Esophagus muscularis mucosa (tissue), 4 donors: Measurements from ENCODE around the gene RERE. TPM values are rescaled to one million over a fixed set of nuclear protein-coding genes. Genes with fewer than 3 reads are reported as not detected.

Experiments
- DNase-seq: peaks from one replicate; pipeline ENCODE4 v3.0.0-alpha.2; 2017; ENCODE audit errors: extremely low spot score
- H3K27ac ChIP-seq, 4 donors: fragments of 200-600 bp; sonication (generic); replicated peaks in 1 of 4; 1 replicate in 3 of 4; 2 replicates in 1 of 4; pipeline ENCODE4 v1.5.1; 2016 to 2019; ENCODE audit warnings: mild to moderate bottlenecking in 1 of 4
- H3K27me3 ChIP-seq, 4 donors: fragments of 200-600 bp; sonication (generic); one replicate each; pipeline versions ENCODE4 v1.5.1 to v1.6.0; 2016 to 2019
- H3K36me3 ChIP-seq, 4 donors: fragments of 200-600 bp; sonication (generic); one replicate each; pipeline ENCODE4 v1.5.1; 2016 to 2019
- H3K4me1 ChIP-seq, 4 donors: fragments of 200-600 bp; sonication (generic); one replicate each; pipeline ENCODE4 v1.5.1; 2016 to 2019
- H3K4me3 ChIP-seq, 4 donors: fragments of 200-600 bp; sonication (generic); 1 replicate in 2 of 4; 2 replicates in 2 of 4; pipeline ENCODE4 v1.5.1; 2016 to 2019; ENCODE audit warnings: mild to moderate bottlenecking in 4 of 4, moderate library complexity in 1 of 4
- H3K9me3 ChIP-seq, 4 donors: fragments of 200-600 bp; sonication (generic); 1 replicate in 3 of 4; 2 replicates in 1 of 4; pipeline ENCODE4 v1.5.1; 2016 to 2019
- EP300 ChIP-seq: sonication (generic); formaldehyde crosslinking; IDR thresholded peaks from one replicate; pipeline ENCODE4 v1.6.1; 2017; ENCODE audit warnings: antibody characterized with exemption
- POLR2A ChIP-seq: fragments of 450-650 bp; IDR thresholded peaks from one replicate; pipeline ENCODE4 v1.6.1; 2017; ENCODE audit warnings: antibody characterized with exemption, moderate library complexity, mild to moderate bottlenecking, low read depth
- POLR2AphosphoS5 ChIP-seq, 2 donors: sonication (generic); formaldehyde crosslinking; IDR thresholded peaks; one replicate each; pipeline ENCODE4 v1.6.1; 2017; ENCODE audit warnings: antibody characterized with exemption in 2 of 2
- WGBS: methylation state at CpG from one replicate; pipeline ENCODE4 v1.1.5; 2018; 5-methylcytosine and 5-hydroxymethylcytosine counted together
- intact Hi-C: fragments of 100-400 bp; cut with DNase I; formaldehyde crosslinking; loops from one replicate; pipeline ENCODE4 v1.15.1; 2023
- total RNA-seq, 4 donors: library from RNA; depleted of rRNA; stranded (reverse); fragments of >200 nt; gene quantifications; one replicate each; pipeline versions ENCODE4 v1.1.0 to v1.2.1, GENCODE V29; 2016
- TF ChIP-seq, protein P1 (sequence below), 3 experiments: fragments of 200-600 bp in 2 of 3; fragments of 450-650 bp in 1 of 3; sonication (generic) in 2 of 3; IDR thresholded peaks; one replicate each; pipeline ENCODE4 v1.5.1; 2017 to 2019; ENCODE audit warnings: antibody characterized with exemption in 3 of 3, mild to moderate bottlenecking in 2 of 3, moderate library complexity in 1 of 3

RERE gene
- total RNA-seq, 4 donors from 2014 or later: 133 to 212 (median 168) TPM

GRCh38 chr1:8541961-8542521, 275.4 kb downstream of the RERE start:
- Histone ChIP-seq H3K27me3 (no peaks in the 10 kb centered on the region), H3K27ac (no peak overlapping the region), H3K9me3 (no peaks in the 10 kb centered on the region), H3K36me3 (peaks cover 0 to 11% (median 5%) of the 10 kb centered on the region in 4 donors), H3K4me3 (no peak overlapping the region), H3K4me1 (peaks cover 3 to 28% (median 17%) of the 10 kb centered on the region in 4 donors)
- WGBS: 74% methylated on average over 8 of the region's 8 CpGs
- intact Hi-C loops: no loop called here
- no peak for DNase-seq
- TF ChIP-seq, protein P1, sequence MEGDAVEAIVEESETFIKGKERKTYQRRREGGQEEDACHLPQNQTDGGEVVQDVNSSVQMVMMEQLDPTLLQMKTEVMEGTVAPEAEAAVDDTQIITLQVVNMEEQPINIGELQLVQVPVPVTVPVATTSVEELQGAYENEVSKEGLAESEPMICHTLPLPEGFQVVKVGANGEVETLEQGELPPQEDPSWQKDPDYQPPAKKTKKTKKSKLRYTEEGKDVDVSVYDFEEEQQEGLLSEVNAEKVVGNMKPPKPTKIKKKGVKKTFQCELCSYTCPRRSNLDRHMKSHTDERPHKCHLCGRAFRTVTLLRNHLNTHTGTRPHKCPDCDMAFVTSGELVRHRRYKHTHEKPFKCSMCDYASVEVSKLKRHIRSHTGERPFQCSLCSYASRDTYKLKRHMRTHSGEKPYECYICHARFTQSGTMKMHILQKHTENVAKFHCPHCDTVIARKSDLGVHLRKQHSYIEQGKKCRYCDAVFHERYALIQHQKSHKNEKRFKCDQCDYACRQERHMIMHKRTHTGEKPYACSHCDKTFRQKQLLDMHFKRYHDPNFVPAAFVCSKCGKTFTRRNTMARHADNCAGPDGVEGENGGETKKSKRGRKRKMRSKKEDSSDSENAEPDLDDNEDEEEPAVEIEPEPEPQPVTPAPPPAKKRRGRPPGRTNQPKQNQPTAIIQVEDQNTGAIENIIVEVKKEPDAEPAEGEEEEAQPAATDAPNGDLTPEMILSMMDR (IDR thresholded peaks at IDR 0.05): no peak
- no peak for TF ChIP-seq POLR2AphosphoS5 (IDR thresholded peaks at IDR 0.05)
- TF ChIP-seq POLR2A: no peak
- TF ChIP-seq EP300: no peak

- Histone ChIP-seq H3K27ac (peak overlapping the region in 1 of 4 donors; percentile 17), H3K9me3 (no peaks in the 10 kb centered on the region), H3K27me3 (no peaks in the 10 kb centered on the region), H3K4me1 (peaks cover 3 to 38% (median 28%) of the 10 kb centered on the region in 4 donors), H3K4me3 (no peak overlapping the region), H3K36me3 (peaks cover 0 to 11% (median 5%) of the 10 kb centered on the region in 4 donors)
- TF ChIP-seq POLR2A (no peak), EP300 (no peak), POLR2AphosphoS5 (IDR thresholded peaks at IDR 0.05) (no peak)
- TF ChIP-seq, protein P1 (IDR thresholded peaks at IDR 0.05): no peak
- no peak for DNase-seq
- intact Hi-C loops: no loop called here
- 54% methylated on average over 1 of the region's 1 CpG for WGBS
Observed at GRCh38 chr1:8540971-8541370, 276.5 kb downstream of the RERE start.

- intact Hi-C loops: no loop called here
- Histone ChIP-seq H3K27me3 (no peaks in the 10 kb centered on the region), H3K36me3 (peaks cover 0 to 11% (median 5%) of the 10 kb centered on the region in 4 donors), H3K9me3 (no peaks in the 10 kb centered on the region), H3K27ac (peak overlapping the region in 3 of 4 donors; percentile 20 to 47 (median 44)), H3K4me1 (peaks cover 3 to 38% (median 33%) of the 10 kb centered on the region in 4 donors), H3K4me3 (no peak overlapping the region)
- DNase-seq: no peak
- 78% methylated on average over 3 of the region's 3 CpGs for WGBS
- TF ChIP-seq POLR2A: no peak
- TF ChIP-seq, protein P1 (IDR thresholded peaks at IDR 0.05): no peak
Observed at GRCh38 chr1:8540261-8540941, 277.0 kb downstream of the RERE start.

- WGBS: 92% methylated on average over 4 of the region's 4 CpGs
- DNase-seq: no peak
- Histone ChIP-seq H3K4me1 (peaks cover 3 to 38% (median 35%) of the 10 kb centered on the region in 4 donors), H3K27ac (no peak overlapping the region), H3K4me3 (no peak overlapping the region), H3K36me3 (peaks cover 0 to 11% (median 2%) of the 10 kb centered on the region in 4 donors), H3K27me3 (no peaks in the 10 kb centered on the region), H3K9me3 (no peaks in the 10 kb centered on the region)
- TF ChIP-seq EP300: no peak
- TF ChIP-seq POLR2AphosphoS5 (IDR thresholded peaks at IDR 0.05): no peak
- no peak for TF ChIP-seq POLR2A
- TF ChIP-seq, protein P1 (IDR thresholded peaks at IDR 0.05): no peak
- intact Hi-C loops: no loop called here
Observed at GRCh38 chr1:8539683-8540082, 277.8 kb downstream of the RERE start.
